BJ (cell line): ENCODE data around the gene CENPP. TPM values are rescaled to one million over a fixed set of nuclear protein-coding genes. Genes with fewer than 3 reads are reported as not detected.

Experiments used
- CTCF ChIA-PET: fragments of 350-600 bp; formaldehyde crosslinking; extraction: SDS; loops from one replicate; lab custom pipeline; 2021; ENCODE audit warnings: antibody characterized with exemption, inconsistent platforms; lab: Yijun Ruan, JAX
- POLR2A ChIA-PET: fragments of 300-600 bp; sonication (Branson Sonifier 250); formaldehyde crosslinking; extraction: SDS; loops from one replicate; lab custom pipeline; 2021; ENCODE audit warnings: antibody characterized with exemption; lab: Charles Lee
- DNase-seq: peaks from one replicate; pipeline ENCODE4 v3.0.0-alpha.2; 2011; ENCODE audit warnings: low read depth
- H3K27me3 ChIP-seq: 2 replicates; pipeline ENCODE4 v1.6.0; 2011; ENCODE audit warnings: low read length; ENCODE audit not compliant: control insufficient read depth, insufficient read depth
- H3K36me3 ChIP-seq: 2 replicates; pipeline ENCODE4 v1.5.1; 2011; ENCODE audit warnings: low read length; ENCODE audit not compliant: control insufficient read depth, insufficient read depth
- H3K4me3 ChIP-seq: 2 replicates; pipeline ENCODE4 v1.5.1; 2011; ENCODE audit warnings: low read depth, mild to moderate bottlenecking, control low read depth, low read length
- CTCF ChIP-seq: IDR thresholded peaks from 2 replicates; pipeline ENCODE4 v1.5.1; 2011; ENCODE audit warnings: low read depth, mild to moderate bottlenecking, control low read depth, inconsistent platforms, low read length, moderate library complexity; ENCODE audit not compliant: insufficient read depth
- polyA plus RNA-seq: library from polyadenylated mRNA; depleted of rRNA; stranded (reverse); fragments of >200 nt; gene quantifications from 2 replicates; pipeline ENCODE4 v1.2.3, GENCODE V29; 2011

The CENPP gene
- polyA plus RNA-seq, 1 experiment = 1.3 TPM

GRCh38 chr9:92312887-92313623 lies 12.7 kb upstream of the CENPP start:
- no peak for DNase-seq
- TF ChIP-seq CTCF = no peak
- Histone ChIP-seq H3K4me3 (no peak overlapping the region), H3K27me3 (no peaks in the 10 kb centered on the region), H3K36me3 (peaks cover 9% of the 10 kb centered on the region)
- POLR2A ChIA-PET = no interaction called here
- CTCF ChIA-PET = interaction anchor here (0.9 to 1.4 kb wide), 2 partner anchors 11 to 126 kb away, joined by 3 read pairs; no protein-coding TSS in a partner anchor

- DNase-seq = no peak
- Histone ChIP-seq H3K27me3 (no peaks in the 10 kb centered on the region), H3K4me3 (no peak overlapping the region), H3K36me3 (peaks cover 9% of the 10 kb centered on the region)
- CTCF ChIA-PET = interaction anchor here (0.9 to 1.4 kb wide), 2 partner anchors 11 to 126 kb away, joined by 3 read pairs; no protein-coding TSS in a partner anchor
- TF ChIP-seq CTCF = no peak
- POLR2A ChIA-PET = no interaction called here
Measured at GRCh38 chr9:92313624-92314012, 12.1 kb upstream of the CENPP start.

GRCh38 chr9:92315456-92315855 lies 10.3 kb upstream of the CENPP start:
- no peak for DNase-seq
- H3K4me3 ChIP-seq = no peak overlapping the region
- peaks cover 10% of the 10 kb centered on the region for H3K36me3 ChIP-seq
- POLR2A ChIA-PET = no interaction called here
- CTCF ChIA-PET = no interaction called here
- TF ChIP-seq CTCF = no peak
- H3K27me3 ChIP-seq = no peaks in the 10 kb centered on the region

DNA sequence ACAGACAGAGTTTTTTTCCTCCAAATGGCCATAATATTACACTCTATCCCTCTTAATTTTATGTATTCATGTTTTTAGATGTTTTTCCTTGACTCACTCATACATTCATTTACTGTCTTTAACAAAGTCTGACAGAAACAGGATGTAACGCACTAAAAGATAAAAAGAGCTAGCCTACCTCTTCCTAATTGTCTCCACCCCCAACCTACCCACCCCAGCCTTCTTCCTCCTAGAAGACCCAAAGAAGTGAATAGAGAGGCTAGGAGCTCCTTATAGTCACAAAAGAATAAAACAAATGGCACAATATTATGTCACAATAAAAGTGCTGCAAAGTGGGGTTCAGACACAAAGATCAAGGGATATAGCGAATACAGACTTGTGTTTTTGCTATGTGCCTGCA lies 1.3 kb upstream of the CENPP start:
- ChIA-PET POLR2A (no interaction called here), CTCF (interaction anchor here (1.4 to 2.9 kb wide), 4 partner anchors 114 to 467 kb away, joined by 4 to 19 read pairs (median 12); no protein-coding TSS in a partner anchor)
- no peak for TF ChIP-seq CTCF
- H3K27me3 ChIP-seq = no peaks in the 10 kb centered on the region
- H3K4me3 ChIP-seq = peak overlapping the region; percentile 64
- no peak for DNase-seq
- H3K36me3 ChIP-seq = peaks cover 6% of the 10 kb centered on the region

- H3K27me3 ChIP-seq = no peaks in the 10 kb centered on the region
- no peak for DNase-seq
- H3K4me3 ChIP-seq = peak overlapping the region; percentile 64
- no peak for TF ChIP-seq CTCF
- ChIA-PET CTCF (interaction anchor here (1.1 to 2.9 kb wide), 5 partner anchors 100 to 466 kb away, joined by 3 to 19 read pairs (median 8); no protein-coding TSS in a partner anchor), POLR2A (interaction anchor here (0.6 kb wide), 1 partner anchor 236 kb away, joined by 3 read pairs; no protein-coding TSS in a partner anchor)
- H3K36me3 ChIP-seq = peaks cover 3% of the 10 kb centered on the region
Measured at GRCh38 chr9:92324889-92325268, 874 bp upstream of the CENPP start.
